HG03457 (cell line): ENCODE measurements around the gene COPE.

ENCODE experiments used
- ATAC-seq: cut with Tn5 transposase; IDR thresholded peaks from one replicate; pipeline ENCODE4 v1.9.1; 2021; ENCODE audit warnings: moderate number of reproducible peaks; ENCODE audit not compliant: unreplicated experiment

The COPE gene

GRCh38 chr19:18895038-18895823, 24.0 kb downstream of the COPE start:
- no peak for ATAC-seq

GRCh38 chr19:18894254-18895037, 24.7 kb downstream of the COPE start:
- no peak for ATAC-seq

GRCh38 chr19:18893587-18894253, 25.5 kb downstream of the COPE start:
- ATAC-seq, result no peak

- no peak for ATAC-seq
These were observed 29.0 kb downstream of the COPE start for GRCh38 chr19:18889949-18890745.

GRCh38 chr19:18886972-18887371, 32.2 kb downstream of the COPE start:
- ATAC-seq, result no peak

GRCh38 chr19:18883526-18884304, 35.5 kb downstream of the COPE start:
- ATAC-seq, result no peak

GRCh38 chr19:18881491-18881890, 37.7 kb downstream of the COPE start:
- ATAC-seq, result no peak

GRCh38 chr19:18879579-18880373, 39.4 kb downstream of the COPE start:
- ATAC-seq, result no peak

- ATAC-seq, result no peak
These were observed 40.2 kb downstream of the COPE start for GRCh38 chr19:18878858-18879578.

- ATAC-seq, result no peak
These were observed 41.0 kb downstream of the COPE start for GRCh38 chr19:18878058-18878797.

- no peak for ATAC-seq
These were observed 42.3 kb downstream of the COPE start for GRCh38 chr19:18876865-18877264.

GRCh38 chr19:18875726-18876125, 43.5 kb downstream of the COPE start:
- ATAC-seq, result no peak

GRCh38 chr19:18871543-18871942, 47.6 kb downstream of the COPE start:
- ATAC-seq, result no peak

- no peak for ATAC-seq
These were observed 48.5 kb downstream of the COPE start for GRCh38 chr19:18870531-18871172.

GRCh38 chr19:18869781-18870530, 49.2 kb downstream of the COPE start:
- no peak for ATAC-seq

- ATAC-seq, result no peak
These were observed 50.1 kb downstream of the COPE start for GRCh38 chr19:18869023-18869618.
